ENCODE data around the gene PLGRKT.

DNA sequence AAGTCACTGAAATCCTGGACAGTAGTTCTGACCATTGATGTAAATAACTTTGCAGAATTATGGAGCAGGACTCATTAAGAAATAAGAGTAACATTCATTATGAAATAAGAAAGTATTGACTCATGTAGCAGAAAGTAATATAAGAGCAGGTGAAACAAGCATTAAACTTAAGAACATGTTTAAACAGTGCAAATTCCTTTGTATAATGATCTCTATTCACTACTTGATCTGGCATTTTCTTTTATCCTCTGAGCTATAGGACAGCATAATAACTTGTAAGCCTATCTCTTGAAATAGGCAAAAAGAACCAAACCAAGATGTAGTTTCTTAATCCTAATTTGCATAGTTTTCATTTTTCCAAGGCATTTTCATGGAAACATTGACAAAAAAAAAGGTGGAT is 42.3 kb downstream of the PLGRKT start:
- no peak for TF ChIP-seq POLR2AphosphoS5 (IDR thresholded peaks at IDR 0.05; ENCODE audit: low read depth, low read length)
- no peak for TF ChIP-seq POLR2A (IDR thresholded peaks at IDR 0.05; ENCODE audit: low read depth, low read length)
- no peak for TF ChIP-seq TAF1 (IDR thresholded peaks at IDR 0.05; ENCODE audit: borderline replicate concordance, low read depth, low read length)

Measured in GM12892 (cell line).